ENCODE results near the gene CXCL16. TPM values are rescaled to one million over a fixed set of nuclear protein-coding genes. Genes with fewer than 3 reads are reported as not detected.

Gene CXCL16
- polyA plus RNA-seq, 2 of the 4 experiments (the other 2 are of a cell fraction) = 10.1 to 13.8 TPM

DNA sequence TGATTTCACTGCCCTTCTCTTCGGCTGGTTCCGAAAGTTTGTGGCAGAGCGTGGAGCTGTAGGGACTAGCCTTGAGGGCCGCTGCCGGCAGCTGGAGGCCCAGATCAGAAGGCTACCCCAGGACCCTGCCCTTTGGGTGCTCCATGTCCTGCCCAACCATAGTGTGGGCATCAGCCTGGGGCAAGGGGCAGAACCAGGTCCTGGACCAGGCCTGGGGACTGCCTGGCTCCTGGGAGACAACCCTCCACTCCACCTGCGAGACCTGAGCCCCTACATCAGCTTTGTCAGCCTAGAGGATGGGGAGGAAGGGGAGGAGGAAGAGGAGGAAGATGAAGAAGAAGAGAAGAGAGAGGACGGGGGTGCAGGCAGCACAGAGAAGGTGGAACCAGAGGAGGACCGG, 856 bp upstream of the CXCL16 start:
- no peak overlapping the region for H3K27ac ChIP-seq
- H3K4me2 ChIP-seq = no peak overlapping the region
- TF ChIP-seq ESRRA (IDR thresholded peaks at IDR 0.05; ENCODE audit: borderline replicate concordance, low read length) (no peak), MYC (IDR thresholded peaks at IDR 0.05; ENCODE audit: borderline replicate concordance, low read length) (no peak), SREBF2 (IDR thresholded peaks at IDR 0.05) (no peak), TP53 (CRISPR knock-in tag; IDR thresholded peaks at IDR 0.05) (no peak), RAD21 (conservative IDR thresholded peaks at IDR 0.05 in 1 of 2, IDR thresholded peaks at IDR 0.05 in 1 of 2) (no peak), RARB (CRISPR knock-in tag; IDR thresholded peaks at IDR 0.05) (no peak), ZSCAN20 (CRISPR knock-in tag; IDR thresholded peaks at IDR 0.05) (no peak), HOXA7 (CRISPR knock-in tag; IDR thresholded peaks at IDR 0.05) (no peak), EHF (CRISPR knock-in tag; IDR thresholded peaks at IDR 0.05) (no peak), EP300 (IDR thresholded peaks at IDR 0.05) (no peak)
- TF ChIP-seq, protein P1, sequence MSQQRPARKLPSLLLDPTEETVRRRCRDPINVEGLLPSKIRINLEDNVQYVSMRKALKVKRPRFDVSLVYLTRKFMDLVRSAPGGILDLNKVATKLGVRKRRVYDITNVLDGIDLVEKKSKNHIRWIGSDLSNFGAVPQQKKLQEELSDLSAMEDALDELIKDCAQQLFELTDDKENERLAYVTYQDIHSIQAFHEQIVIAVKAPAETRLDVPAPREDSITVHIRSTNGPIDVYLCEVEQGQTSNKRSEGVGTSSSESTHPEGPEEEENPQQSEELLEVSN (IDR thresholded peaks at IDR 0.05; ENCODE audit: borderline replicate concordance, low read depth) = no peak
- TF ChIP-seq, protein P2, sequence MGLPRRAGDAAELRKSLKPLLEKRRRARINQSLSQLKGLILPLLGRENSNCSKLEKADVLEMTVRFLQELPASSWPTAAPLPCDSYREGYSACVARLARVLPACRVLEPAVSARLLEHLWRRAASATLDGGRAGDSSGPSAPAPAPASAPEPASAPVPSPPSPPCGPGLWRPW (IDR thresholded peaks at IDR 0.05) = no peak
- FAIRE-seq (no peak), DNase-seq (ENCODE audit: low read depth in 1 of 2, low spot score in 1 of 2) (no peak), ATAC-seq (peak in 1 of 2 experiments; percentile 7; a peak in 3 of 6 replicates)
- H3K4me1 ChIP-seq = peaks cover 9% of the 10 kb centered on the region
- CTCF ChIA-PET = interaction anchor here (0.7 to 4.6 kb wide), 3 partner anchors 31 to 48 kb away, joined by 3 to 42 read pairs (median 10); partner anchors contain the start of genes ARRB2 and GLTPD2
- H3K9me3 ChIP-seq = no peaks in the 10 kb centered on the region
- POLR2A ChIA-PET = no interaction called here
- H3K4me3 ChIP-seq = no peak overlapping the region
- WGBS (ENCODE audit: missing lambda C conversion rate) = 93% methylated on average over 8 of the region's 8 CpGs

DNA sequence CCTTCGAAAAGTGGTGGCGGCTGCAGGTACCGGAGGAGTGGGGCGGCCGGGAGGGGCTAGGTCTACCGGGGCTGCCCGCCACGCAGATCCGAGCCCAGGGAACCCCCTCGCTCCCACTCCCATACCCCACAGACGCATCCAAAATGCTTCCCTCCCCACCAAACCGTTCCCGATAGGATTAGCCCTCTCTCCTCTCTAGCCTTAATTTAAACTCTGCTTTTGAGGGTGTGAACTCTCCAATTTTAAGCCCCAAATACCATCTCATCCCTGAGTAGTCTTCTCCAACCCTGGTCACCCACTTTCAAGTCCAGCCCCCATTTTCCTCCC, 260 bp upstream of the CXCL16 start:
- CTCF ChIA-PET = interaction anchor here (1.3 to 10.2 kb wide), 4 partner anchors 30 to 49 kb away, joined by 4 to 115 read pairs (median 26); partner anchors contain the start of genes ARRB2, GLTPD2 and VMO1
- FAIRE-seq = no peak
- Histone ChIP-seq H3K4me2 (peak overlapping the region; percentile 99), H3K4me3 (peak overlapping the region; percentile 86), H3K9me3 (no peaks in the 10 kb centered on the region), H3K4me1 (peaks cover 9% of the 10 kb centered on the region), H3K27ac (peak overlapping the region; percentile 79 to 87)
- POLR2A ChIA-PET = interaction anchor here (1.8 kb wide), 1 partner anchor 50 kb away, joined by 6 read pairs; no protein-coding TSS in a partner anchor
- DNase-seq (ENCODE audit: low read depth in 1 of 2, low spot score in 1 of 2) = no peak
- TF ChIP-seq ZFP36 (IDR thresholded peaks at IDR 0.05; ENCODE audit: borderline replicate concordance, partially characterized antibody) = no peak
- TF ChIP-seq MAZ (IDR thresholded peaks at IDR 0.05; ENCODE audit: borderline replicate concordance, low read depth, low read length) = no peak
- no peak for TF ChIP-seq HOXA7 (CRISPR knock-in tag; IDR thresholded peaks at IDR 0.05)
- TF ChIP-seq, protein P3, sequence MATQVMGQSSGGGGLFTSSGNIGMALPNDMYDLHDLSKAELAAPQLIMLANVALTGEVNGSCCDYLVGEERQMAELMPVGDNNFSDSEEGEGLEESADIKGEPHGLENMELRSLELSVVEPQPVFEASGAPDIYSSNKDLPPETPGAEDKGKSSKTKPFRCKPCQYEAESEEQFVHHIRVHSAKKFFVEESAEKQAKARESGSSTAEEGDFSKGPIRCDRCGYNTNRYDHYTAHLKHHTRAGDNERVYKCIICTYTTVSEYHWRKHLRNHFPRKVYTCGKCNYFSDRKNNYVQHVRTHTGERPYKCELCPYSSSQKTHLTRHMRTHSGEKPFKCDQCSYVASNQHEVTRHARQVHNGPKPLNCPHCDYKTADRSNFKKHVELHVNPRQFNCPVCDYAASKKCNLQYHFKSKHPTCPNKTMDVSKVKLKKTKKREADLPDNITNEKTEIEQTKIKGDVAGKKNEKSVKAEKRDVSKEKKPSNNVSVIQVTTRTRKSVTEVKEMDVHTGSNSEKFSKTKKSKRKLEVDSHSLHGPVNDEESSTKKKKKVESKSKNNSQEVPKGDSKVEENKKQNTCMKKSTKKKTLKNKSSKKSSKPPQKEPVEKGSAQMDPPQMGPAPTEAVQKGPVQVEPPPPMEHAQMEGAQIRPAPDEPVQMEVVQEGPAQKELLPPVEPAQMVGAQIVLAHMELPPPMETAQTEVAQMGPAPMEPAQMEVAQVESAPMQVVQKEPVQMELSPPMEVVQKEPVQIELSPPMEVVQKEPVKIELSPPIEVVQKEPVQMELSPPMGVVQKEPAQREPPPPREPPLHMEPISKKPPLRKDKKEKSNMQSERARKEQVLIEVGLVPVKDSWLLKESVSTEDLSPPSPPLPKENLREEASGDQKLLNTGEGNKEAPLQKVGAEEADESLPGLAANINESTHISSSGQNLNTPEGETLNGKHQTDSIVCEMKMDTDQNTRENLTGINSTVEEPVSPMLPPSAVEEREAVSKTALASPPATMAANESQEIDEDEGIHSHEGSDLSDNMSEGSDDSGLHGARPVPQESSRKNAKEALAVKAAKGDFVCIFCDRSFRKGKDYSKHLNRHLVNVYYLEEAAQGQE (IDR thresholded peaks at IDR 0.05) = no peak
- no peak for TF ChIP-seq CHD4 (IDR thresholded peaks at IDR 0.05; ENCODE audit: borderline replicate concordance)
- no peak for TF ChIP-seq TFCP2L1 (CRISPR knock-in tag; IDR thresholded peaks at IDR 0.05)
- no peak for TF ChIP-seq KDM1A (IDR thresholded peaks at IDR 0.05; ENCODE audit: low read depth)
- no peak for TF ChIP-seq HOXB13 (CRISPR knock-in tag; IDR thresholded peaks at IDR 0.05; ENCODE audit: low read depth)
- no peak for TF ChIP-seq RARB (CRISPR knock-in tag; IDR thresholded peaks at IDR 0.05)
- no peak for TF ChIP-seq EHMT2 (IDR thresholded peaks at IDR 0.05; ENCODE audit: low read depth)
- TF ChIP-seq CEBPB (IDR thresholded peaks at IDR 0.05) = no peak
- no peak for TF ChIP-seq NFE2L2 (conservative IDR thresholded peaks at IDR 0.05; ENCODE audit: low read length)
- TF ChIP-seq, protein P4, sequence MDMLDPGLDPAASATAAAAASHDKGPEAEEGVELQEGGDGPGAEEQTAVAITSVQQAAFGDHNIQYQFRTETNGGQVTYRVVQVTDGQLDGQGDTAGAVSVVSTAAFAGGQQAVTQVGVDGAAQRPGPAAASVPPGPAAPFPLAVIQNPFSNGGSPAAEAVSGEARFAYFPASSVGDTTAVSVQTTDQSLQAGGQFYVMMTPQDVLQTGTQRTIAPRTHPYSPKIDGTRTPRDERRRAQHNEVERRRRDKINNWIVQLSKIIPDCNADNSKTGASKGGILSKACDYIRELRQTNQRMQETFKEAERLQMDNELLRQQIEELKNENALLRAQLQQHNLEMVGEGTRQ (IDR thresholded peaks at IDR 0.05) = no peak
- no peak for TF ChIP-seq HEYL (CRISPR knock-in tag; IDR thresholded peaks at IDR 0.05)
- TF ChIP-seq RNF2 (IDR thresholded peaks at IDR 0.05; ENCODE audit: borderline replicate concordance, low read depth) = no peak
- TF ChIP-seq, protein P5, sequence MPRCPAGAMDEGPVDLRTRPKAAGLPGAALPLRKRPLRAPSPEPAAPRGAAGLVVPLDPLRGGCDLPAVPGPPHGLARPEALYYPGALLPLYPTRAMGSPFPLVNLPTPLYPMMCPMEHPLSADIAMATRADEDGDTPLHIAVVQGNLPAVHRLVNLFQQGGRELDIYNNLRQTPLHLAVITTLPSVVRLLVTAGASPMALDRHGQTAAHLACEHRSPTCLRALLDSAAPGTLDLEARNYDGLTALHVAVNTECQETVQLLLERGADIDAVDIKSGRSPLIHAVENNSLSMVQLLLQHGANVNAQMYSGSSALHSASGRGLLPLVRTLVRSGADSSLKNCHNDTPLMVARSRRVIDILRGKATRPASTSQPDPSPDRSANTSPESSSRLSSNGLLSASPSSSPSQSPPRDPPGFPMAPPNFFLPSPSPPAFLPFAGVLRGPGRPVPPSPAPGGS (IDR thresholded peaks at IDR 0.05) = no peak
- TF ChIP-seq EP300 (IDR thresholded peaks at IDR 0.05) = no peak
- 0 out of 6 replicates have a peak, but pooled peaks of 1 of the 2 experiments have one; percentile 4 for ATAC-seq
- WGBS (ENCODE audit: missing lambda C conversion rate) = 51% methylated on average over 13 of the region's 13 CpGs
